ENCODE measurements around the gene OR4C46.
"Not testable (repeated sequence)": the region's sequence is repeated elsewhere in the genome, so short reads cannot be mapped to it uniquely, and the experiment has no call there.

The OR4C46 gene
- 0 reads per million in 2 donors for total RNA-seq

DNA sequence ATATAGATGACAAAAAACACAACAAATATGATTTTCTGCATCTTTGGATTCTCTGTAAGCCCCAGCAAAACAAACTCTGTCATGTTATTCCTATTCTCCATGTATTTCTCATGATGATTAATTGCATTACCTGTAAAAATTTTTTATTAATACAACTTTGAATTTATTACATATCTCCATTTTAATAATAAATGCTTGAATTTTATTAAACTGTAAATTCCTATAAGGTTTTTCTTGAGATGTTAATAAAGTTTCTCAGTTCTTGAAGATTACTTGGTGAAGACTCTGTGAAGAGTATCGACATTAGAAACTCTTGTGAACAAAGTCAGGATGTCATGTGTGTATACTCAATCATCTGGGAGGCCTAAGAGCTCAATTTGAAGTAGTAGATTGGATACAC lies at the start of gene OR4C46:
OR4C46 (minus strand) TSS at position 101 of the 400 bp plus-strand sequence; CDS start at position 101, 0 bp downstream.
- DNase-seq, result no peak

DNA sequence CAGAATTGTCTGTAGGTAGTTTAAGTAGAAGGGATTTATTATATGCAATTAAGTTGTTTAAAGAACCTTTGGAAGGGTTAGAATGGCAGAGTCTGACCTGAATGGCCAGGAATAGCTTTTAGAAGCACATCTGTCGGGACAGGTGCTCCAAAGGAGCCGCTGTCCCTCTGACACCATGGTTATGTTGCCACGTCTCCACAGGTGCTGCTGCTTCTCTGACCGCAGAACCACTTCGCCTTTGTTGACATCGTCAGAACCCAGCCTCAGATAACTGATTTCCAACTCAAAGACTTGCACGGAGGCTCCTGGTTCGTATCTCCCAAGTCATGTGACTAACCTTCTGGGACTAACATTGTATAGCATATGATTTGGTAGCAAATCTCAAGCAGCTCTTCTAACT lies 41.8 kb upstream of the OR4C46 start:
- not testable (repeated sequence) for DNase-seq

DNA sequence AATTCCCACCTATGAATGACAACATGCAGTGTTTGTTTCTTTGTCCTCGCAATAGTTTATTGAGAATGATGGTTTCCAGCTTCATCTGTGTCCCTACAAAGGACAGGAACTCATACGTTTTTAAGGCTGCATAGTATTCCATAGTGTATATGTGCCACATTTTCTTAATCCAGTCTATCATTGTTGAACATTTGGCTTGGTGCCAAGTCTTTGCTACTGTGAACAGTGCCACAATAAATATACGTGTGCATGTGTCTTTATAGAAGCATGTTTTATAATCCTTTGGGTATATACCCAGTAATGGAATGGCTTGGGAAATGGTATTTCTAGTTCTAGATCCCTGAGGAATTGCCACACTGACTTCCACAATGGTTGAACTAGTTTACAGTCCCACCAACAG lies 42.4 kb downstream of the OR4C46 start:
- not testable (repeated sequence) for DNase-seq

DNA sequence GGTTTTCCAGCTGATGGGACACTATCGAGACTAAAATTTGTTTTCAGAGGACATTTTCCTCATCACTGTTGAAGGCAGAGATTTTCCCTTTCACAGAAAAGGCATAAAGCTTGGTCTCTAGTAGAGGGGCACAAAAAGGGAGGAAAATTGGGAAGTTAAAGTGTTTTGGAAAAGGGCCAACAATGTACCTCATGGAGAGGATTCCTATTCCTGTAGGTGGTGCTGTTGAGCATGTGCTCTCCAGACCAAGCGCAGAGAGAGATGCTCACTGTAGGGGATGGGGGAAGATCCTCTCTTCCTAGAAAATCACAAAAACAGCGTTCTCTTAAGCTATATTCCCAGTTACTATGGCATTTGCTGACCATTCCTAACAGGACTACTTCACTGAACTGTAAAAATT lies 44.9 kb downstream of the OR4C46 start:
- no peak for DNase-seq

DNA sequence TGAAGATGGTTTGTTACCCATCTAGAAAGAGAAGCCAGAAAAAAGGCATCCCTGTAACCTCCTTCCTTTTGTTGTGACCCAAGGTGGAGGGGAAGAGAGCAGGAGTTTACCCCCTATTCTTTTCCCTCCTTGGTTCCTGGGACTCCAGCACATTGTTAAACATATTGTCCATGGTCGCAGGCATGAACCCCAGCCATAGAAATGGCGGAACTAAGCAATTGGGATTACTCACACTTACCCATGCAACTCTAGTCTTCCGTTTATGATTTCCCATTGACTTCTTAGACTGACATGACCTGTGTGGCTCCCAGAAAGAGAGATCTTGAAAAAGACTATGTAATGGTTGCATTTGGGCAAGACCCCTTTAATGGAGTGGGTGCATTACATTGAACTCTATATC lies 45.4 kb downstream of the OR4C46 start:
- DNase-seq, result no peak
